NK-92 treated with Interleukin-12 subunit alpha and Interleukin-12 subunit beta, amount 100 ng/mL, for 24 hours (cell line): Measurements from ENCODE around the gene TFAM.

Experiments used
- DNase-seq: peaks from one replicate; lab custom pipeline; 2025; lab: John Stamatoyannopoulos, UW

The TFAM gene

GRCh38 chr10:58433571-58433970 lies 48.4 kb downstream of the TFAM start:
- no peak for DNase-seq

DNA sequence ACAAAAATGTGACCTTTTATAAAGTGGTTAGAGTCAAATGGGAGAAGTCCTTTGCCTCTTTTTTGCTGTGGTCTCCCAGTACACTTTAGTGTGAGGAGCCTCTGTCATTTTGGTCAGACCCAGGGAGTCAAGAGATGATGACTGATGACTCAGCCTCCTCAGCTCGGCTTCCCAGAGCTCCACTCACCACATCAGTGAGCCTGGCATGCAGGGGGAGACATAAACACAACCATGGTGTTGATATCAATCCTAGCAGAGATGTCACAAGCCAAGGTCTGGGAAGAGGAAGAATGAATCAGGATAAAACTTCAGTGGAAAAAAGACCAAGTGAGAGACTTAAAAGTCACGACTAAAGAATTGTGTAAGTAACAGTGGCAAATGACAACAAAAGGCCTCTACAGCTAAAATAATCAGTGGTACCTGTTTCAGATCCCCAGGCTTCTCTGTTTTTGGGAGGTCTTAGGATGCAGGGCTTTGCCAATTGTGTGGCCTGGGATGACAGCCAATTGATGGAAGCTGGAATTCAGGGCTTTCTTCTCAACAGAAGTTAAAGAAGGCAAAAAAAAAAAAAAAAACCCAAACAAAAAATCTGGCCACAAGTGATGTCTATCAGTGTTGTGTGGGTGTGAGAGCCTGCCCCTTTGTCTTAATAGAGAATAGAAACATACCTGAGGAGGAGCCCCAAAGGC lies 50.2 kb downstream of the TFAM start:
- DNase-seq: no peak

DNA sequence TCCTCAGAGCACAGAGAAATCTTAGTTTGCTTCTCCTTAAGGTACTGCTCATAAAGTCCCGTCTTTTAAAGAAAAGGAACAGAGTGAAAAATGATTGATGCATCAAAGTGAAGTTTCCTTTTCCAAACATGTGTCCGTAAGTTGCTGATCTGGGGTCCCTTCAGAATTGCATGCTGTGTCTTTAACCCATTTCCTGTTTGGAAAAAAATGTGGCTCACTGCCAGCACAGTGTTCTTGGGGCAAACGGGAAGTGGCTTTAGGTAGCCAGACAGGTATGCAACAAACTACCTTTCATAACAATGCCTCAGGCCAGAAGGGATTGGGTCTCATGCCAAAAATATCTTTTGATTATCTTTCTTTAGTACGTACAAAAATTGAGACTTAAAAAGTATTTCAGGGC lies 50.9 kb downstream of the TFAM start:
- DNase-seq: no peak

DNA sequence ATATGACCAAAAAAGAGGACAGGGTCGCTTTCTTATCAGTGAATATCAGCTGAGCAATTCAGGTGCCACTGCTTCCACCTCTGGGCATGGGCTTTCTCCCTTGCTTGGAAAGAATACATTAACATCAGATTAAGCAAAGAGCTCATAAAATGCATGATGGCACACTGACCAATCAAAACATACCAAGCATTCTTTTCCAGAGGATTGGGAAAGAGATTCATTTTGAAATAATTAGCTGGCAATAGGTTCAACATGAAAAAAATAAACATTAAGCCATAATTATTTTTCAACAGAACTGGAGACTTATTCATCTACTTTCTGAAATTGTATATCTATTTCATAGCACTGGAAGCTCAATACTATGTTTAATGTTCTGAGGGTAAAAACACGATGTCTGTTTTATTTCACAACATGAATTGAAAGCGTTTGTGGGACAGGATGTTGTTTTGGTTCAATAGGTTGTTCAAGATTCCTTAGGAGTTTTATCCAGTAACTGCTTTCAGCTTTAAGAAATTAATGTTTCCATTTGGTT lies 53.2 kb downstream of the TFAM start:
- DNase-seq: no peak

- no peak for DNase-seq
Observed at GRCh38 chr10:58438986-58439385, 53.8 kb downstream of the TFAM start.

DNA sequence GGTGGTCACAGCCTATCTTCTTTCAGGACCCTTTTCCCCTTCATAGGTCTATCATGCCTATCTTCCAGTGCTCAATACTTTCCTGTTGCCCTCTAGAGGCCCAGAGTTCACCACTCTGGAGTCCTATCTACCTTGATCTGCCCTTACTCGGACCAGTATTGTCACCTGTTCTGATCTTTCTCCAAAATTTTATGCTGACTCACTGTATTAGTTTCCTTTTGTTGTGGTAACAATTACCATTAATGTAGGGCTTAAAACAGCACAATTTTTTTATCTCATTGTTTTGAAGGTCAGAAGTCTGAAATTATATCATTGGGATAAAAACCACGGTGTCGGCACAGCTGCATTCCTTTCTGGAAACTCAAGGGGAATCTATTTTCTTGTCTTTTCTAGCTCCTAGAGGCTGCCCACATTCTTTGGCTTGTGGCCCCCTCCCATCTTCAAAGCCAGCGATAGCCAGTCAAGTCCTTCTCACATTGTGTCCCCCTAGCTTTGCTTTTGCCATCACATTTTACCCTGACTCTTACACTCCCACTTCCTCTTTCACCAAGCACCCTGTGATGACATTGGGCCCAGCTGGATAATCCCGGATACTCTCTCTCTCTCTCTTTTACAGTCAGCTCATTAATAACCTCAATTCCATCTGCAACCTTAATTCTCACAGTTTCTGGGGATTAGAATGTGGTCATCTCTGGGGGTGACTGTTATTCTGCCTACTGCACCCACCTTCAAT lies 54.6 kb downstream of the TFAM start:
- no peak for DNase-seq

- no peak for DNase-seq
Observed at GRCh38 chr10:58440484-58440883, 55.3 kb downstream of the TFAM start.

- DNase-seq: no peak
Observed at GRCh38 chr10:58444321-58444720, 59.1 kb downstream of the TFAM start.

DNA sequence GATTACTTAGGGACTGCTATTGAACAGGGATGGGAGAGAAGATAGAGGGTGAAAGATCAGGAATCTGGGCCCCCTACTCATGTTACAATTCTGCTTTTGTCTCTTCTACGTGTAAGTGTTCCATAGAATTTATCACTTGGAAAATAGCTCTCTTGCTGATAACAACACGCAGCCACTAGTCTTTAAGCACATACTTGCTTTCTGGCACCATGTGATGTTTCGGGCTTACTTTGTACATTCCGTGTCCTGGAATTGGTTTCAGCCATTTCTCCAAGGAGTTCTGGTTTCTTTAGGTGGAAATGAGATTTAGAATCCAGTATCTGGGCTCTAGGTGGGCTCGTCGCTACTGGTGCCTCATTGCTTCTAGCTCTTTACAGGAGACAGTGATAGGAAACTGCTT lies 59.7 kb downstream of the TFAM start:
- no peak for DNase-seq

GRCh38 chr10:58448121-58448935 lies 63.1 kb downstream of the TFAM start:
- DNase-seq: no peak
